CD4-positive, alpha-beta T cell treated with Interferon alpha-2 for 1 hour (primary cell): ENCODE measurements around the gene TTLL8.

Experiments used
- DNase-seq, 2 donors: peaks; one replicate each; pipeline ENCODE4 v3.0.0-alpha.2; 2020 to 2022

TTLL8 gene

DNA sequence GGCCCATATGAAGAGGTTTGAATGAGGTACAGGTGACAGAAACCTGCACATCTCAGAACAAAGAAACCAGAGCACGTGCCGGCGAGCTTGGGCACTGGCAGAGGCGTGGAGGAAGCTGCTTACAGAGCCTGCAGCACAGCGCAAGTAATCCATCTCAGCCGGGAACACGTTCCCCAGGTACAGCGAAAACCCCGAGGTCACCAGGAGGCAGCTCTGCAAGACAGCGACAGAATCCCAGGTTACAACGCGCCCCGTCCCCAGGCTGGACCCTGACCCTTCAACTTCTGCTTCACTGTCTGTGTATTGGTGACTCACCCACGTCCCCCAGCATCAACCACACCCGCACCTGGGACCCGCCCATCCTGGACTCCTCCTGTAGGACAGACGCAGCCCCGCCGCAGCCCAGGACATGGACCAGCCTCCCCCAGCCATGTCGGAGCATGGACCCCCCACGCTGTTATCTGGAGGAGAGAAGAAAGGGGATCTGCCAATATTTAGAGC is 24.9 kb upstream of the TTLL8 start:
- DNase-seq, result no peak

DNA sequence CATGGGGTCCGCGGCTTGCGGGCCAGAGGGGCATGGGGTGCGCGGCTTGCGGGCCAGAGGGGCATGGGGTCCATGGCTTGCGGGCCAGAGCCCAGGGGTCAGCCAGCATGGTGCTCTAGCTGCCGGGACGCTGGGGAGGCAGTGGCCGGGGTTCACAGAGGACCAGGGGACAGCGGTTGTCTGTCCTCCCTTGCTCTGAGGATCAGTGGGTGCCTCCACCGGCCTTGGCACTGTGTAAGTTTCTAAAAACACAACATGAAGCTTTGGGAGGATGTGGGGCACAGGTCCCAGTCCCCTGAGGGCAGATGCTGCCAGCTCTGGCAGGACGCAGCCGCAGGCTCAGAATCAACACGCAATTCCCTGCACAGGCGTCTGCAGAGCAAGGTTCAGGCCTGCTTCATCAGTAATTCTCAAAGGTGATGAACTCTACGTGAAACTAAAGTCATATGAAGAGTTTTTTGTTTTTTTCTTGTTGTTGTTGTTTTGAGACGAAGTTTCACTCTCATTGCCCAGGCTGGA is 24.2 kb upstream of the TTLL8 start:
- DNase-seq, result no peak

DNA sequence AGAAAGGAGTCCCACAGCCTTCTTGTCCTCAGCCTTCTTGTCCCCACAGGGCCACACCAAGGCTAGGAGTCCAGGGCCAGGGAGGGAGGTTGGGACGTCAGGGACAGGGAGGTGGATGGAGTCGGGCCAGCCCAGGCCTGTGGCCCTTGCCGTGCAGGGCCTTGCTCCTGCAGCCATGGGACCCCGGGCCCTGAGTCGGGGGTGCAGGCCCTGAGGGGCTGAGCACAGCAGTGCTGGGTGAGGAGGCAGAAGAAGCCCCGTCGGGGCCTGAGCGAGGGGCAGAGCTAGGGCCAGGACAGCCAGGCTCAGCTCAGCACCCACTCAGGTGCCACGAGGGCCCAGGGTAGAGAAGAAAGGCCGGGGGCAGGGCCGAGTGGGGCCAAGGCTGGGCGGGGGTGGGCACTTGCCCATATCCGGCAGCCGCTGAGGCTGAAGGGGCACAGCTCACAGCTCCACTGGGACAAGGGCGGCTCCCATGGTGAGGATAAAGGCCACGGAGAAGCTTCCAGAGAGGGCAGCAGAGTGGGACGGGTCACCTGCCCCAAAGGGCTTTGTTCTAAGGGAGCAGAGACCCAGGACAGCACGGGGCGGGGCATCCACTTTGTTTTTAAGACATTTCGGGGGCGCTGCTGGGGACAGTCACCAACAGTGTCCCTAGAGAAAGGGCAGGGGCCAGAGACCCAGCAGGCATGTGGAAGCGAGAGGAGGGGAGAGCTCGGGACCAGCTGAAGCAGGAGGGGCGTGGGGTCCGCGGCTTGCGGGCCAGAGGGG is 23.5 kb upstream of the TTLL8 start:
- DNase-seq, result no peak

DNA sequence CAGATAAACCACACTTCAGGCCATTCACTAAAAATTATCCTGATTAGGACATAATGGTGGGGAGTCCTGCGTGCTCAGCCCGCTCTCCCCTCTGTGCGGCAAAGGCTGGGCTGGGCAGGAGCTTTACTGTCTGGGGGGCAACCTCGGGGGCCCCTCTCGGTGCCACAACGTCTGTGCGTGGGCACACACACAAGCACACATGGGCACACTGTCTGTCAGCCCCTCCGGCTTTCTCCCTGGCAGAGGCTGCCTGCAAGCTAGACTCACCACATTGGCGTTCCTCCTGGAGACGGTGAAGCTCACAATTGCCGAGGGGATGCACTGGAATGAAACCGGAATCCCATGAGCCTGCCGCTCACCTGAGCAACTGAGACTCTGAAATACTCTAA is 22.0 kb upstream of the TTLL8 start:
- DNase-seq, result no peak

DNA sequence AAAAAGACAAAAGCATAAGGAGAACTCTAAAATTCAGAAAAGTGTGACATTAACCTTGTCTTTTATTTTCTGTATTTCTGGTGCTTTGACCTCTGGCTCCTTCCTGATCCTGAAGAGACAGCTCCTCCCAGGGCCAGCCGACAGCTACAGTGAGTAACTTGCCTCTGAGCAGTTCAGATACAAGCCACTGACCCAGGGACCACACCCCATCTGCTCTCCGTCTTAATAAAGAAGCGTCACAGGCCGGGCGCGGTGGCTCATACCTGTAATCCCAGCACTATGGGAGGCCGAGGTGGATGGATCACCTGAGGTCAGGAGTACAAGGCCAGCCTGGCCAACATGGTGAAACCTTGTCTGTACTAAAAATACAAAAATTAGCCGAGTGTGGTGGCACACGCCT is 20.7 kb upstream of the TTLL8 start:
- DNase-seq, result no peak

DNA sequence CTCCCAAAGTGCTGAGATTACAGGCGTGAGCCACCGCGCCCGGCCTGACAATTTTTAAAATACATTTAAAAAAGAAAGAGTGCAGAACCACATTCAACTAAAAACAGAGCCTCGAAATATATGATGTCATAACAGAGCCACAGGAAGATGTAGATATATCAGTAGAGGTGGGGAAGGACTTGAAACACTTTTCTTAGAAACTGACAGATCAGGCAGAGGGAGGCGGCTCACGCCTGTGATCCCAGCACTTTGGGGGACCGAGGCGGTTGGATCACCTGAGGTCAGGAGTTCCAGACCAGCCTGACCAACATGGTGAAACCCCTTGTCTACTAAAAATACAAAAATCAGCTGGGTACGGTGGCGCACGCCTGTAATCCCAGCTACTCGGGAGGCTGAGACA is 20.1 kb upstream of the TTLL8 start:
- no peak for DNase-seq

DNA sequence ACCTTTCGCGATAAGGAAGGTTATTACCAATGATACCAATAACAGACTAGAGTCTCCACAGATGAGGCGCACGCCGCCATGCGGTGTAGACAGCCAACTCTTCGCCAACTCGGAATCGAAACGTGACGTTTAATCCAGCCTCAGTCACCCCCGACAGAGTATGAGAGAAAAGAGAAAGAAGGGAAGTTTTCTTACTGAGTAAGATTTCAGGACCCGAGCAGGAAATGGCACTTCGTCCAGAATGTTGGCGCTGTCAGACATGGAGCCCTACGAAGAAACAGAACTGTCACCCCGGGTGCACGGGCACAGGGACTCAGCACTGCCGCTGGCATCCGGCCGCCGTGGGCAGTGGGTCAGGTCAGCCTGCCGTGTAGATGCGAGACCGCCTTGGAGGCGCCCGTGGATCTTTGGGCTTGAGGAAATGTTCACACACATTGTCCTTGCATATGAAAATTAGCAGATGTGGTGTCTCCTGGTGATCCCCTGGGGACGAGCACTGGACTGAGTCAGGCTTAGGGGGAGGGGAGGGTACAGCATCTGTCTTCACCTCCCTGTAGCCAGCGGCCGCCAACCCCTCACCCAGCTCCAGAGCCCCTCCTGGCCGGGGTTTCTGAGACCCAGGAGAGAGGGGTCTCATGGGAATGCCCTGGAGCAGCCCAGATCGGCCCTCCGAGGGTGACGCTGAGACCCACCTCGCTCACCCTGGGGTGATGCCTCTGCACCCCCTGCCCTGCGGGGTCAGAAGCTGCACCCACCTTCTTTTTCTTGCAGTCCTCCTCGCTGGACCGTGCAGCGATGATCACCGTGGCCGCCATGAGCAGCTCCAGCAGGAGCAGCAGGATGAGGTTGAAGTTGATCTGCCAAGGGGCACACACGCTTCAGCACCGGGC is 18.8 kb upstream of the TTLL8 start:
- DNase-seq, result no peak

DNA sequence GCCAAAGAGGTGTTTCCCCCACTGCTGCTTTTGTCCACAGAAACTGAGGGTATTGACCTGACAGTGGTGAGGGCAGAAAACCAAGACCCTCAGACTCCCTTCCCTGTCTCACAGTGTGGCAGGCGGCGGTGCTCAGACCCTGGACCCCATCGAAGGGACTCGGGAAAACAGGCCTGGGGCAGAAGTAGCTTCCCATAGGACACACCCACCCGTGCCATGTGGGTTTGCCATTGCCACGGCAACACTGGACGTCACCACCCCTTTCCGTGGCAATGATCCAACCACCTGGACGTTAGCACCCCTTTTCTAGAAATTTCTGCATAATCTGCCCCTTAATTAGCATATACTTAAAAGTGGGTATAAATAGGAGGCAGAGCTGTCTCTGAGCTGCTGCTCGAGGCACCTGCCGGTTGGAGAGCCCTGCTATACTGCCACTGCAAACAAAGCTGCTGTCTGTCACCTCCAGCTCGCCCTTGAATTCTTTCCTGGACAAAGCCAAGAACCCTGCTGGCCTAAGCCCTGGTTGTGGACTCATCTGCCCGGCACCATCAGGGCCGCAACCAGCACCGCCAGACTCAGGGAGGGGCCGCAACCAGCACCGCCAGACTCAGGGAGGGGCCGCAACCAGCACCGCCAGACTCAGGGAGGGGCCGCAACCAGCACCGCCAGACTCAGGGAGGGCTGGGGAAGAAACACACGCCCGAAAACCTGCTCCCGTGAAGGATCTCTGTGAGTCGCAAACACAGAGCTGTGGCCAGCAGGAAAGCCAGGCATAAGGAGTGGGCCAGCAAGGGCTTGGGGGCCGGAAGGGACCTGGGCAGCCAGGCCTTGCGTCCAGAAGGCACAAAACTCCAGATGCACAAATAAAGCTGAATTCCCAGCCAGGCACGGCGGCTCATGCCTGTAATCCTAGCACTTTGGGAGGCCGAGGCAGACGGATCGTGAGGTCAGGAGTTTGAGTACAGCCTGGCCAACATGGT is 16.7 kb upstream of the TTLL8 start:
- no peak for DNase-seq

DNA sequence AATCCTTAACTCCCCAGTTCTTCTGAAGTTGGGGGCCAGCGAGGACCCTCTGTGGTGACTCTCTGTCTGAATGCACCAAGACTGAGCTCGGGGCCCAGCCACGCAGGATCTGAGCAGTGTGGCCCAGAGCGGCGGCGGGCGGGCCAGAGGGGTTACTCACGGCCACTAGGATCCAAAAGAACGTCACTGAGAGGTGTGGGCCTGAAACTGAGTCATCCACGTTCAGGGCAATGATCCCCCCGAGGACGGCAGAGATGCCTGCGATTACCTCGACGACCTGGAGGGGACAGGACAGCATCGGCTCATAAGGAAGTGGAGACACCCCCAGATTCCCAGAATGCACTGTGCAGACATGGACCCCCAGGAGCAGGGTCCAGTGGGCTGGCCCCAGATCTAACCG is 16.0 kb upstream of the TTLL8 start:
- no peak for DNase-seq

DNA sequence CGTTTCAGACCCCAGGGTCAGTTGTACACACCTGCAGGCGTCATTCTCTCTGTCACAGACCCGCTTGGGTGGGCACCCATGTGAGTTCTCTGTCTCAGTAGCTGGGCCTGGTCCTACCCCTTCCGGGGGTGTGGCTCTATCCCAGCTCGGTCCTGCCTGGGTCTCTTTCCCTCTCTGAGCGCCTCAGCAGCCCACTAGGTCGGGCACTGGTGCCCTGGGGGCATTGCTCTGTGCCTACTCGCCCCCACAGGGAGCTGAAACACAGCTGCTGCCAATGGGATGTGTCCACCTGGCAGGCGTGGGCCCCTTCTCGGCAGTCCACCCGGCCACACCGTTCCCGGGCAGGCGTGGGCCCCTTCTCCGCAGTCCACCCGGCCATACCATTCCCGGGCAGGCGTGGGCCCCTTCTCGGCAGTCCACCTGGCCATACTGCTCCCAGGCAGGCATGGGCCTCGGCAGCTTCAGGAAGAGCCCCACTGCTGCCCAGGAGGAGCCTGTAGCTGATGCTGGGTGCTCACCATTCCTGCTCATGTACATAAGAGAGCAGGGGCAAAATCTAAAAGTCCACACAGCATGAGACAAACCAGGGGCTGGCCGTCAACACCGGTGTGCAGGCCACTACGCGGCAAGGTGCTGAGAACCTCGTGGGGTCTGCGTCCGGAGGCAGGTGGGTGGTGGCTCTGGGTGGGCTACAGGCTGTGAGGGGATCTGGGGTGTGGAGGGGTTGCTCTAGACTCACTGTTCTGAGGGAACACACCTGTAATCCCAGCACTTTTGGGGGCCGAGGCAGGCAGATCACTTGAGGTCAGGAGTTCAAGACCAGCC is 14.8 kb upstream of the TTLL8 start:
- DNase-seq, result no peak

DNA sequence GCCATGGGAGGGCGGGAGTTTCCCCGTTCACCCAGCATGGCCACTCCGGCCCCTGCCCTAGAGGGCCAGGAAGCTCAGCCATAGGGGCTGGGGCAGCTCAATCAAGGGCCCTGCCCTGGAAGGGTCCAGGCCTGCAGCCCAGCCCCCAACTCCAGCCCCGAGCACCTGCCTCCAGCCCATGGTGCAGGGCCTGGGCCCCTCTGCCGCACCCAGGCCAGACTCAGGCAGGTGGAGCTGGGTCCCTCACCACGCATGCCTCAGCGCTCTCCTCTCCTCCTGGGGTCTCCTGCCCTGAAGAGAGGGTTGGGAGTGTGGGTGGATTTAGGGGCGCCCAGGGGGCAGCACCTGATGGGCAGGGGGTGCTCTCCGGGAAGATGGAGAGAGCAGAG is 14.1 kb upstream of the TTLL8 start:
- no peak for DNase-seq

DNA sequence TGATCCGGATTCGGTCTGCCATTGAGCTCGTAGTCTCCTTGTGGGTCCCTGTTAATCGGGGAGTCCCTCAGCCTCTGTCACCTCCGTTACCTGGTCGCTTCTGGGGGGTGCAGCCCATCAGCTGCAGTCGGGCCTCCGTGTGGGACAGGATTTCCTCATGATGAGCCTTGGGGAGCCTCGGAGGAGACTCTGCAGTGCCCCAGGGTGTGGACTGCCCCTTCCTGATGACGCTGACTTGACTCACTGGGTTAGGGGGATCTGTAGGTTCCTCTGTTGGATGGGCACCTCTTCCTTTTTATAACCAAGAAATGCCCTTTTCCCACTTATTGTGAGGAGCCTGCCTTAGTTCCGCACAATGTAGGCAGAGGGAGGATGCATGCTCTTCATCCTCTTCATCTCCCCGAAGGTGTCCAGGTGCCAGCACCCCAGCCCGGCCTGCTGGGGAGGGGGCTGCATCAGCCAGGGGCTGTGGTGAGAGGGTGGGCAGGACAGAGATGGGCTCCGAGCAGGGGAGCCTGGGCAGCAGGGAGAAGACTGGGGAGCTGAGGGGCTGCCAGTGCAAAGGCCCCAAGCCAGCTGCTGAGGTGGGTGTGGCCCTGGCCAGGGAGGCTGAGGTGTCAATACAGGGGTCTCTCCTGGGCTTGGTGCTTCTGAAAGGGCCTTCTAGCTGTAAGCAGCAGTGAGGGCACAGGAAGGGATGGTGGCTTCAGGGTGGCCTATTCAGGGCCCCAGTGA is 13.5 kb upstream of the TTLL8 start:
- DNase-seq, result no peak

DNA sequence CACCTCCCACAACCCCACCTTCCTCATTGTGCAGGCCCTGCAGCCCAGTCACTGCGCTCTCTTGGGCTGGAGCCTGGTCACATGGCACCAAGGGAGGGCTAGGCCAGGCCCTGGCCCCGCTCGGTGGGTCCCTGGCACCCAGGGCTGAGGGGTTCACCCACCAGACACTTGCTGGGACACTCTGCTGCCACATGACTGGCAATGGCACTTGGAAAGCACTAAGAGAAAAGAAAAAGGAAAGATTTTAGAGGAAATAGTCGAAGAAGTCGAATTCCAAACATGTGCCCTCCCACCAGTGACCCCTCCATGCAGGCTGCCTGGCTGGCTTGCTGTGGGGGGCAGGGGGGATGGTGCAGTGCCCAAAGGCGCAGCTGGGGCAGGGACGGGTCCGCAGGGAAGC is 12.3 kb upstream of the TTLL8 start:
- DNase-seq, result no peak

DNA sequence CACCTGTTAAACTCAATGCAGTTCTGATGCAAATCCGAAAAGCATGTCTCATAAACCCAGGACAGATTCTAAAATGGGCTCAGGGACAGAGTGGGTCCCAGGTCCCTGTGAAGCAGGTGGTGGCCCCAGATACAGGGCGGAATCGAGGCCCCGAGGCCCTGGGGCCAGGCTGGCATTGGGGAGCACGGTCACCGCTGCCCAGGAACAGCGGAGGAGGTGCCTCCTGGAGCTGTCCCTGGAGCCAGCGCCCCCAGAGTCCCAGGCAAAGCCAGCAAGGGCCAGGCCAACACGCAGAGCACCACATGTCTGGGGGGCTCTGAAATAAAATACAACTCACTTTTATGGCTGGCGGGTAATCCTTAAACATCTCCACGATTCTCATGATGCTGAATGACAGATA is 10.0 kb upstream of the TTLL8 start:
- no peak for DNase-seq

DNA sequence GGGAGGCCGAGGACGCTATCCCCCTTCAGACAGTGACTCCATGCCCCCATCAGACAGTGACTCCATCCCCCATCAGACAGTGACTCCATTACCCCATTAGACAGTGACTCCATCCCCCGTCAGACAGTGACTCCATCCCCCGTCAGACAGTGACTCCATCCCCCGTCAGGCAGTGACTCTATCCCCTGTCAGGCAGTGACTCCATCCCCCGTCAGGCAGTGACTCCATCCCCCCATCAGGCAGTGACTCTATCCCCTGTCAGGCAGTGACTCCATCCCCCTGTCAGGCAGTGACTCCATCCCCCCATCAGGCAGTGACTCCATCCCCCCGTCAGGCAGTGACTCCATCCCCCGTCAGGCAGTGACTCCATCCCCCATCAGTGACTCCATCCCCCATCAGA is 9.1 kb upstream of the TTLL8 start:
- DNase-seq, result no peak

DNA sequence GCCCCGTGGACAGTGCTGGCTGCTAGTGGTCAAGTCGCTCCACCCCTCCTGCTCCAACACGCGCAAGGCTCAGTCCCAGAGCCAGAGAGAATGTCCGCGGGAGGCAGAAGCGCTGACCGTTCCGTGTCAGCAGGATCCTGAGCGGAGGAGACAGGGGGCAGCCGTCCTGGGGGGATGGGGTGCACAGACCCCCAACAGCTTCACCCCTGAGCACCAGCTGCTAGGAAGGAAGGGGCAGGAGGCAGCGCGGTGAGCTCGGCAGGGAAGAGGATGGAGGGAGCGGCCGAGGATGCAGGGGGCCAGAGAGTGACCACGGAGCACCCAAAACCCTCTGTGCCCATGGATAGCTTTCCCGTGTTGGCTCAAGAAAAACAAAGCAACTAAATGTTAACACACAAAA is 6.4 kb upstream of the TTLL8 start:
- no peak for DNase-seq

DNA sequence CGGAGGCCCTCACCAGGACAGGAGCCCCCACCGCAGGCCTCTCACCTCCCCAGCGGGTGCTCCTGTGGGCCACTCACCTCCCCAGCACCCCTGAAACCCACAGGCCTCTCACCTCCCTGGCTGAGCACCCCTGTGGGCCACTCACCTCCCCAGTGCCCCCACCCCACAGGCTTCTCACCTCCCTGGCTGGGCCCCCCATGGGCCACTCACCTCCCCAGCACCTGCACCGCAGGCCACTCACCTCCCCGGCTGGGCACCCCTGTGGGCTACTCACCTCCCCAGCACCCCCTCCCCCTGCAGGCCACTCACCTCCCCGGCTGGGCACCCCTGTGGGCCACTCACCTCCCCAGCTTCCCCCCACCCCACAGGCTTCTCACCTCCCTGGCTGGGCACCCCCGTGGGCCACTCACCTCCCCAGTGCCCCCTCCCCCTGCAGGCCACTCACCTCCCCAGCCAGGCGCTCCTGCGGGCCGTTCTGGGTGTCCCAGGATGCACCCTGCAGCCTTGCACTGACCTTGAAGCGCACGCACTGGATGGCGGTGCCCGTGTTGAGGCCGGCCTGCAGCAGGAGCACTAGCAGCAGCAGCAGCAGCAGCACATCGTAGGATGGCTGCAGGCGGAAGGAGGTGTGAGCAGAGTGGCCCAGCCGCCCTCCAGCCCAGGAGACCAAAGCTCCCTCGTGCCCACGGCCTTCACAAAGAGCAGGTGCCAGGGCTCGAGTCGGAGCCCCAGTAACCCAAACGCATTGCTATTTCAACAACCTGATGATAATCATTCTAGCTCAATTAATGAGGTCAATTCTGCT is 5.7 kb upstream of the TTLL8 start:
- no peak for DNase-seq

DNA sequence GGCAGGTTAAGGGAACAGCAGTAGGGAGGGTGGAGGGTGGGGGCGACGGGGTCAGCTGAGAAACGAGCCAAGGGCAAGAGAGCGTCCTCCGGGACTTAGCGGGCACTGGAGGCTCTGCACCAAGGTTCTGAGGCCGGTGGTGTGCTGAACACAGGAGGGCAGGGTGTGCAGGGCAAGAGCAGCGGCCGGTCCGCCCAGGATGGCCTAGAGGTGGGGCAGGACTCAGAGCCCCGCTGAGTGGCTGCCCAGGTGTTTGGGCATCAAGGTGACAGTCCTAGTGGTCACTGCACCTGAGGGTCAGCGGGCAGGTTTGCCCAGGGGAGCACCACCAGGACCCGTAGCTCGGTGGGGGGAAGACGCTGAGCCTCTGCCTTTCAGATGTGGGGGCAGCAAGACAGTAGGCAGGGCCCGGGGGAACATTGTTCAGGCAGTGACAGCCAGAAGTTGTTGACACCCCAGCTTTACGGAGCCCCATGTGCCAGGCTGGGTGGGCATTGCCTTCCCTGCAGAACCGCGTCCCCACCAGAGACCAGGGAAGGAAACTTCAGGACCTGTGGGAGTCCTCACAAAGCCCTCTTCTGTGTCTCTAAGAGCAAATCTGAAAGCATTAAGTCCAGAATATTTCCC is 4.5 kb upstream of the TTLL8 start:
- DNase-seq, result no peak

DNA sequence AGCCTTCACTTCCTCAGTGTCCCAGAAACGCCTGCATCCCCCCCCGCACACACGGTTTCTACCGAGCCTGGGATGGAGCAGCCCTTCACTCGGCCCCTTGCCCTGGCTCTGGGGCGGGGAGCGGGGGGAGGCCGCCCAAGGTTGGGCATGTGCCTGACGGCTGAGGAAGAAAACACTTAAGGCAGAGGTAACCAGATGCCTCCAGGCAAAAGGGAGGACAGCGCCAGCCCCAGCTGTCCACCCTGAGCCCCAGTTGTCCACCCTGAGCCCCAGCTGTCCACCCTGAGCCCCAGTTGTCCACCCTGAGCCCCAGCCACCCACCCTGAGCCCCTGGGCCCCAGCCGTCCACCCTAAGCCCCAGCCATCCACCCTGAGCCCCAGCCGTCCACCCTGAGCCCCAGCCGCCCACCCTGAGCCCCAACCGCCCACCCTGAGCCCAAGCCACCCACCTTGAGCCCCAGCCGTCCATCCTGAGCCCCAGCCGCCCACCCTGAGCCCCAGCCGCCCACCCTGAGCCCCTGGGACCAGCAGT is 3.8 kb upstream of the TTLL8 start:
- no peak for DNase-seq
